GM20431 (cell line): ENCODE results near the gene NRCAM.
"Not testable (repeated sequence)": the region's sequence is repeated elsewhere in the genome, so short reads cannot be mapped to it uniquely, and the experiment has no call there.

Experiments
- in situ Hi-C: fragments of 300-500 bp; cut with MseI, MboI; formaldehyde crosslinking; loops from one replicate; pipeline ENCODE4 v1.15.0; 2020; ENCODE audit warnings: low sequenced_read_pairs; ENCODE audit not compliant: unreplicated experiment

NRCAM gene

GRCh38 chr7:108290459-108291151 is 165.6 kb downstream of the NRCAM start:
- in situ Hi-C loops, result no loop called here

GRCh38 chr7:108289852-108290251 is 166.4 kb downstream of the NRCAM start:
- in situ Hi-C loops, result no loop called here

- in situ Hi-C loops, result no loop called here
Measured at GRCh38 chr7:108287857-108288256, 168.4 kb downstream of the NRCAM start.

GRCh38 chr7:108286290-108286904 is 169.8 kb downstream of the NRCAM start:
- in situ Hi-C loops, result no loop called here

GRCh38 chr7:108285778-108286177 is 170.5 kb downstream of the NRCAM start:
- in situ Hi-C loops, result no loop called here

GRCh38 chr7:108285003-108285368 is 171.2 kb downstream of the NRCAM start:
- in situ Hi-C loops, result no loop called here

GRCh38 chr7:108284349-108285002 is 171.8 kb downstream of the NRCAM start:
- in situ Hi-C loops, result no loop called here

GRCh38 chr7:108283252-108283651 is 173.0 kb downstream of the NRCAM start:
- in situ Hi-C loops, result no loop called here

GRCh38 chr7:108282427-108282996 is 173.7 kb downstream of the NRCAM start:
- in situ Hi-C loops, result no loop called here

GRCh38 chr7:108280136-108280535 is 176.1 kb downstream of the NRCAM start:
- in situ Hi-C loops, result no loop called here

GRCh38 chr7:108278776-108279175 is 177.5 kb downstream of the NRCAM start:
- in situ Hi-C loops, result no loop called here

GRCh38 chr7:108278281-108278680 is 178.0 kb downstream of the NRCAM start:
- in situ Hi-C loops, result no loop called here

GRCh38 chr7:108274447-108274846 is 181.8 kb downstream of the NRCAM start:
- in situ Hi-C loops, result not testable (repeated sequence)

GRCh38 chr7:108272891-108273290 is 183.3 kb downstream of the NRCAM start:
- in situ Hi-C loops, result not testable (repeated sequence)

GRCh38 chr7:108270385-108271015 is 185.7 kb downstream of the NRCAM start:
- in situ Hi-C loops, result no loop called here

- in situ Hi-C loops, result no loop called here
Measured at GRCh38 chr7:108268200-108268820, 187.9 kb downstream of the NRCAM start.

GRCh38 chr7:108267615-108268014 is 188.6 kb downstream of the NRCAM start:
- in situ Hi-C loops, result no loop called here

- in situ Hi-C loops, result no loop called here
Measured at GRCh38 chr7:108266491-108266890, 189.7 kb downstream of the NRCAM start.

GRCh38 chr7:108266035-108266434 is 190.2 kb downstream of the NRCAM start:
- in situ Hi-C loops, result no loop called here

- in situ Hi-C loops, result no loop called here
Measured at GRCh38 chr7:108265007-108265406, 191.2 kb downstream of the NRCAM start.
